ENCODE results near the gene SSX2IP. TPM values are rescaled to one million over a fixed set of nuclear protein-coding genes. Genes with fewer than 3 reads are reported as not detected.
A peak's percentile ranks its signal among the peaks of the same experiment; 100 is the strongest.

SSX2IP gene
- total RNA-seq, 2 donors from 2014 or later, result 4.7 to 8.6 TPM

DNA sequence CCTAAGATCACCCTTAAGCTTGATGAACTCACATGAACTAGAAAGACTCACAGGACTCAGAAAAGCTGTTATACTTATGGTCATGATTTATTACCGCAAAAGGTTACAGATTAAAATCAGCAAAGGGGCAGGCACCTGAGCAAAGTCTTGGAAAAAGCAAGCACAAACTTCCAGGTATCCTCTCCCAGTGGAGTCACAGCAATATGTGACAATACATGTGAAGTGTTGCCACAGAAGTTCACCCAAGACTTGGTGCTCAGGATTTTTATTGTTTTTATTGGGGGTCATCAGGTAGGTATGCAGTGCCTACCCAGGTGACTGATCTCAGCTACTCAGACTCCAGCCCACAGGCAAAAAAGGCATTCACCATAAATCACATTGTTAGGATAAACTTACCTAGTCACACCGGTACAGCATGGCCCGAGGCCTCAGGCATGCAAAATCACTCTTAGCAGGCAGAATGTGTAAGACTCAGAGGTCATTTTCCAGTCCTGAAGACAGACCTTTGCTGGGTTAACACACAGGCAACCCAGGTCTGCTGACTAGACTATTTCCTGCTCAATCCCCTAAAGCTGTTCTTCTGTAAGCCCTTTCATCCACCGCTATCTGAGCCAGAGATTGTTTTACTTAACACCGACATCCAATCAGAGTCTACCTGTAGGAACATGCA lies 55.6 kb downstream of the SSX2IP start:
- intact Hi-C loops (cut with DNase I), result no loop called here
- DNase-seq (ENCODE audit: low spot score), result no peak

- intact Hi-C loops (cut with DNase I), result no loop called here
- DNase-seq (ENCODE audit: low spot score), result no peak
Measured at GRCh38 chr1:84632673-84633434, 57.4 kb downstream of the SSX2IP start.

DNA sequence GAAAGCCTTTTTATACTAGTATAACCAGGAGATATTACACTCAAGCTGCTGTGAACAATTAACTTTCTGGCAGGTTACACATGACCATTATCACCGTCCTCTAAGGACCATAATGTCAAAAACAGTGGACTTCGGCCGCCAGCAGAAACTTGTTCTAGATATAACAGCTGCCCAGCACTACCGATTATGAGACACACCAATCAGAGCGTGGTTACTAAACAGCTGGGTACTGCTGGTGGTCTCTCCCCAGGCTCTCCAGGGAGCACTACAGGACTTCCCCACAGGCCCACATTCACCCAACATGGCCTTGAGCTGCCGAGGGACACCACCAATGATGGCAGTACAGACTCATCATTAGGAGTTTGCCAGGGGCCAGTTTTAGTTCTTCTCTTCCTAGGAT lies 58.1 kb downstream of the SSX2IP start:
- no peak for DNase-seq (ENCODE audit: low spot score)
- intact Hi-C loops (cut with DNase I), result no loop called here

GRCh38 chr1:84624876-84625275 lies 65.4 kb downstream of the SSX2IP start:
- intact Hi-C loops (cut with DNase I), result no loop called here
- no peak for DNase-seq (ENCODE audit: low spot score)

DNA sequence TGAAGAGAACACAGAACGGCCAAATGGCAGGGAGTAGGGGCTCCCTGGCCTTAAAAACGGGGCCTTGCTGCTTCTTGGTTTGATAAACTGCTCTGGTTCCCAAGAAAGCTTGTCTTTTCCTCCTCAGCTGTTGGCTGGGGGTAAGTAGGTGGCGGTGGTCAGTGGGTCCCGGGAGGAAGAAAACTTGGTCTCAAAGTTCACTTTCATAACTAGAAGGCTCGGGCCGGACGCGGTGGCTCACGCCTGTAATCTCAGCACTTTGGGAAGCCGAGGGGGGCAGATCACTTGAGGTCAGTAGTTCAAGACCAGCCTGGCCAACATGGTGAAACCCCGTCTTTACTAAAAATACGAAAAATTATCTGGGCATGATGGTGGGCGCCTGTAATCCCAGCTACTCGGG lies 68.7 kb downstream of the SSX2IP start:
- DNase-seq (ENCODE audit: low spot score), result peak; percentile 78
- intact Hi-C loops (cut with DNase I), result no loop called here

GRCh38 chr1:84620720-84621313 lies 69.4 kb downstream of the SSX2IP start:
- DNase-seq (ENCODE audit: low spot score), result peak; percentile 93
- intact Hi-C loops (cut with DNase I), result no loop called here

- intact Hi-C loops (cut with DNase I), result loop anchor here in 1 of 2 donors (10.0 kb wide), 1 partner anchor 165 kb away; no protein-coding TSS in a partner anchor
- no peak for DNase-seq (ENCODE audit: low spot score)
Measured at GRCh38 chr1:84619383-84620102, 70.7 kb downstream of the SSX2IP start.

GRCh38 chr1:84617349-84617748 lies 72.9 kb downstream of the SSX2IP start:
- intact Hi-C loops (cut with DNase I), result loop anchor here in 1 of 2 donors (10.0 kb wide), 1 partner anchor 163 kb away; no protein-coding TSS in a partner anchor
- no peak for DNase-seq (ENCODE audit: low spot score)

GRCh38 chr1:84615790-84616189 lies 74.5 kb downstream of the SSX2IP start:
- intact Hi-C loops (cut with DNase I), result loop anchor here in 1 of 2 donors (10.0 kb wide), 1 partner anchor 161 kb away; no protein-coding TSS in a partner anchor
- no peak for DNase-seq (ENCODE audit: low spot score)

DNA sequence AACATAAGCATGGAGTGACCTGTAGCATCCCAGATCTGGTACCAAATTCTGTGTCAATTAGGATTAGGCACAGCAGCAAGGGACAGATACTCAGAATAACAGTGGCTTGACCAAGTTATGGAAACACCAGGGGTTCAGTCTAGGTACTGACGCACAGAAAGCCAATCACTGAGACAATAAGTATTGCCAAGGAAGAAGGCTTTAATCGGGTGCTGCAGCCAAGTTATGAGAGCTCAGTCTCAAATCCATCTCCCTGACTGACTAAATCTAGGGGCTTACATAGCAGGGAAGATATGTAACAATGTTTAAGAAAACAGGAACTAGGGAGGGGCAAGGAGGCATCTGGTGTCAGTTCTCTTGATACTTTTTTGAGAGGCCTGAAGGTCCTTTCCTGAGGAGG lies 76.4 kb downstream of the SSX2IP start:
- intact Hi-C loops (cut with DNase I), result loop anchor here in 1 of 2 donors (10.0 kb wide), 1 partner anchor 159 kb away; no protein-coding TSS in a partner anchor

DNA sequence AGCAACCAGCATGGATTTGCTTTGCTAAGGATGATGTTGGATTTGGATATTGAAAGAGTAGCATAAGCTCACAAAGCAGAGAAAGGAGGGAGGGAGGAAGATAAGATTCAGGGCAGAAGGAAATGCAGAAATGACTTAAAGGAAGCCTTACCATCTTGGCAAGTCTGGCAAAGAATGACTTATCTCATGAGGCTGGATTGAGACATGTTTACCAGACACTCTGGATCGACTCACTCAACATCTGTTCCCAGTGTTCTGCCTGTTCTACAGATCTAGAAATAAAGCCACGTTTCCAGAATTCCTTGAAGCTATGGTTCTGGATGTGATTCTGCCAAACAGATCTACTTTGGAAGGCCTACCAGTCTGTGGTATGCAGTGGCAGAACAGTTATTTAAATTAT lies 77.2 kb downstream of the SSX2IP start:
- intact Hi-C loops (cut with DNase I), result loop anchor here in 1 of 2 donors (10.0 kb wide), 1 partner anchor 158 kb away; no protein-coding TSS in a partner anchor
- DNase-seq (ENCODE audit: low spot score), result no peak

More for the DNA sequence above, 76.4 kb downstream of the SSX2IP start:
- DNase-seq (ENCODE audit: low spot score), result no peak

- intact Hi-C loops (cut with DNase I), result loop anchor here in 1 of 2 donors (10.0 kb wide), 1 partner anchor 157 kb away; no protein-coding TSS in a partner anchor
- DNase-seq (ENCODE audit: low spot score), result no peak
Measured at GRCh38 chr1:84611796-84612195, 78.5 kb downstream of the SSX2IP start.

GRCh38 chr1:84611091-84611490 lies 79.2 kb downstream of the SSX2IP start:
- DNase-seq (ENCODE audit: low spot score), result no peak
- intact Hi-C loops (cut with DNase I), result loop anchor here in 1 of 2 donors (10.0 kb wide), 1 partner anchor 156 kb away; no protein-coding TSS in a partner anchor

DNA sequence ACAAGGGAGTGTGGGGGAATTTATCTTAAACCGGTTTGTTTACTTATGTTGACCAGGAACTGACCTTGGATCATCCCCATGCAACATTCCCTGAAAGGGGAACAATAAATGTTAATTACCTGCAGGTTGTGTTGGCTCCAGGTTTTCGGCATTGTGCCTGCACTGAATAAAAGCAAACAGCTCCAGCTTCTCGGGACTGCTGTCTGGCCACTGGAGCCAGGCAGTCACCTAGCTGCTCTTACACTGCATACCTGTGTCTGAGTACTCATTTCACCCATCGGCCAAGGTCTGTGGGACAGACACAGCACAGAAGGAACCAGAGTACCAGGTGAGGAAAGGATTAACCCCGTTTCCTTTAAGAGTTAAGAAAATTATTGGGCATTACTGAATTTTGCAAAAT lies 83.3 kb downstream of the SSX2IP start:
- no peak for DNase-seq (ENCODE audit: low spot score)
- intact Hi-C loops (cut with DNase I), result loop anchor here in 1 of 2 donors (10.0 kb wide), 1 partner anchor 152 kb away; no protein-coding TSS in a partner anchor

GRCh38 chr1:84605157-84605556 lies 85.1 kb downstream of the SSX2IP start:
- intact Hi-C loops (cut with DNase I), result loop anchor here in 1 of 2 donors (10.0 kb wide), 1 partner anchor 150 kb away; no protein-coding TSS in a partner anchor
- DNase-seq (ENCODE audit: low spot score), result no peak

- peak; percentile 81 for DNase-seq (ENCODE audit: low spot score)
- intact Hi-C loops (cut with DNase I), result loop anchor here in 1 of 2 donors (10.0 kb wide), 1 partner anchor 149 kb away; no protein-coding TSS in a partner anchor
Measured at GRCh38 chr1:84603941-84604830, 86.1 kb downstream of the SSX2IP start.

GRCh38 chr1:84603223-84603622 lies 87.0 kb downstream of the SSX2IP start:
- intact Hi-C loops (cut with DNase I), result loop anchor here in 1 of 2 donors (10.0 kb wide), 1 partner anchor 148 kb away; no protein-coding TSS in a partner anchor

DNA sequence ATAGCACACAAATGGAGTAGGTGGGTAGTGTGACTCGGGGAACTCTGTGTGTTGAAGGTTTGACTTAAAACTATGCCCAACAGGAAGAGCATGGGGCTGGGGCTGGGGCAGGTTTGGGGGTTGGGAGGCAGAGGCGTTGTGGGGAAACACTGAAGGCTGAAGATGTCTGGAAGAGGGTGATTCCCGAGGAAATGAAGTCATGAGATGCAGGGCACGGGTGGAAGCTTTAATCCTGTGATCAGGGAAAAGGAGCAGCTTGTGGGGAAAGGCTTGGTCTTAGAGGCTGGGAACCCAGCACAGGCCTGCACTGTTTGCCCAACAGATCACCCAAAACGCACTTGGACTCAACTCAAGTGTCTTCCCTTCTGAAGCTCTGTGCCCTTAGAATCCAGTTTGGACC lies 89.5 kb downstream of the SSX2IP start:
- no peak for DNase-seq (ENCODE audit: low spot score)
- intact Hi-C loops (cut with DNase I), result loop anchor here in 1 of 2 donors (10.0 kb wide), 1 partner anchor 146 kb away; no protein-coding TSS in a partner anchor

More at GRCh38 chr1:84603223-84603622, 87.0 kb downstream of the SSX2IP start:
- DNase-seq (ENCODE audit: low spot score), result no peak

Data from posterior vena cava (tissue), 2 donors.